Measurements from ENCODE around the gene BDH1. TPM values are rescaled to one million over a fixed set of nuclear protein-coding genes. Genes with fewer than 3 reads are reported as not detected.
"Not testable (repeated sequence)": the region's sequence is repeated elsewhere in the genome, so short reads cannot be mapped to it uniquely, and the experiment has no call there.

The BDH1 gene
- total RNA-seq, 2 donors from 2014 or later: 32.5 to 49.0 TPM

GRCh38 chr3:197589545-197589944 is 33.8 kb upstream of the BDH1 start:
- Mint-ChIP-seq H3K27ac (no peak overlapping the region), H3K4me3 (no peak overlapping the region), H3K36me3 (ENCODE audit: low read depth) (no peaks in the 10 kb centered on the region), H3K27me3 (ENCODE audit: insufficient read depth) (peaks cover 1% of the 10 kb centered on the region), H3K9me3 (no peaks in the 10 kb centered on the region), H3K4me1 (peaks cover 14% of the 10 kb centered on the region)
- H3K9ac ChIP-seq (ENCODE audit: extremely low read depth, low read length, poor library complexity, severe bottlenecking): no peak overlapping the region
- no peaks in the 10 kb centered on the region for H3K36me3 ChIP-seq (ENCODE audit: control insufficient read depth, insufficient read depth, low read length)
- 86 to 98% methylated on average over 7 to 12 of the region's 13 CpGs for WGBS, 2 experiments (ENCODE audit: insufficient coverage in 1 of 2, insufficient read length in 1 of 2)
- no peaks in the 10 kb centered on the region for H3K9me3 ChIP-seq (ENCODE audit: control insufficient read depth, low read length)
- TF ChIP-seq CTCF (conservative IDR thresholded peaks at IDR 0.05): no peak
- no peaks in the 10 kb centered on the region for H3K27me3 ChIP-seq (ENCODE audit: control insufficient read depth, insufficient read depth, low read length, poor library complexity, severe bottlenecking)
- H3K4me3 ChIP-seq (ENCODE audit: low read length): no peak overlapping the region
- H3K27ac ChIP-seq (ENCODE audit: low read depth, low read length): no peak overlapping the region
- peaks cover 8% of the 10 kb centered on the region for H3K4me1 ChIP-seq (ENCODE audit: control insufficient read depth, insufficient read depth, low read length)
- no peak for DNase-seq

GRCh38 chr3:197586768-197587167 is 31.0 kb upstream of the BDH1 start:
- H3K36me3 Mint-ChIP-seq (ENCODE audit: low read depth); H3K4me3 ChIP-seq (ENCODE audit: low read length); H3K4me1 ChIP-seq (ENCODE audit: control insufficient read depth, insufficient read depth, low read length); H3K27me3 ChIP-seq (ENCODE audit: control insufficient read depth, insufficient read depth, low read length, poor library complexity, severe bottlenecking); H3K27ac ChIP-seq (ENCODE audit: low read depth, low read length); H3K27ac Mint-ChIP-seq; H3K9ac ChIP-seq (ENCODE audit: extremely low read depth, low read length, poor library complexity, severe bottlenecking); H3K27me3 Mint-ChIP-seq (ENCODE audit: insufficient read depth); H3K9me3 Mint-ChIP-seq; H3K4me3 Mint-ChIP-seq; DNase-seq; H3K9me3 ChIP-seq (ENCODE audit: control insufficient read depth, low read length); H3K36me3 ChIP-seq (ENCODE audit: control insufficient read depth, insufficient read depth, low read length): not testable (repeated sequence)
- H3K4me1 Mint-ChIP-seq: peaks cover 14% of the 10 kb centered on the region
- 95% methylated on average over 4 to 11 of the region's 11 CpGs for WGBS, 2 experiments (ENCODE audit: insufficient coverage in 1 of 2, insufficient read length in 1 of 2)

- Histone ChIP-seq H3K4me1 (ENCODE audit: control insufficient read depth, insufficient read depth, low read length) (peaks cover 8% of the 10 kb centered on the region), H3K9ac (ENCODE audit: extremely low read depth, low read length, poor library complexity, severe bottlenecking) (no peak overlapping the region), H3K27ac (ENCODE audit: low read depth, low read length) (no peak overlapping the region), H3K36me3 (ENCODE audit: control insufficient read depth, insufficient read depth, low read length) (no peaks in the 10 kb centered on the region), H3K9me3 (ENCODE audit: control insufficient read depth, low read length) (no peaks in the 10 kb centered on the region), H3K4me3 (ENCODE audit: low read length) (no peak overlapping the region), H3K27me3 (ENCODE audit: control insufficient read depth, insufficient read depth, low read length, poor library complexity, severe bottlenecking) (no peaks in the 10 kb centered on the region)
- H3K4me1 Mint-ChIP-seq: peaks cover 9% of the 10 kb centered on the region
- H3K36me3 Mint-ChIP-seq (ENCODE audit: low read depth): no peaks in the 10 kb centered on the region
- DNase-seq: no peak
- H3K27ac Mint-ChIP-seq: no peak overlapping the region
- no peaks in the 10 kb centered on the region for H3K27me3 Mint-ChIP-seq (ENCODE audit: insufficient read depth)
- no peaks in the 10 kb centered on the region for H3K9me3 Mint-ChIP-seq
- TF ChIP-seq CTCF (conservative IDR thresholded peaks at IDR 0.05): no peak
- no peak overlapping the region for H3K4me3 Mint-ChIP-seq
- 91 to 100% methylated on average over 2 of the region's 2 CpGs for WGBS, 2 experiments (ENCODE audit: insufficient coverage in 1 of 2, insufficient read length in 1 of 2)
Observed at GRCh38 chr3:197586181-197586580, 30.4 kb upstream of the BDH1 start.

- Mint-ChIP-seq H3K27me3 (ENCODE audit: insufficient read depth) (no peaks in the 10 kb centered on the region), H3K4me1 (no peaks in the 10 kb centered on the region), H3K9me3 (no peaks in the 10 kb centered on the region), H3K36me3 (ENCODE audit: low read depth) (no peaks in the 10 kb centered on the region), H3K4me3 (no peak overlapping the region), H3K27ac (no peak overlapping the region)
- H3K36me3 ChIP-seq (ENCODE audit: control insufficient read depth, insufficient read depth, low read length): no peaks in the 10 kb centered on the region
- H3K4me3 ChIP-seq (ENCODE audit: low read length): no peak overlapping the region
- no peaks in the 10 kb centered on the region for H3K4me1 ChIP-seq (ENCODE audit: control insufficient read depth, insufficient read depth, low read length)
- TF ChIP-seq CTCF (conservative IDR thresholded peaks at IDR 0.05): no peak
- 76 to 89% methylated on average over 2 to 5 of the region's 5 CpGs for WGBS, 2 experiments (ENCODE audit: insufficient coverage in 1 of 2, insufficient read length in 1 of 2)
- no peaks in the 10 kb centered on the region for H3K27me3 ChIP-seq (ENCODE audit: control insufficient read depth, insufficient read depth, low read length, poor library complexity, severe bottlenecking)
- no peak for DNase-seq
- no peak overlapping the region for H3K27ac ChIP-seq (ENCODE audit: low read depth, low read length)
- no peak overlapping the region for H3K9ac ChIP-seq (ENCODE audit: extremely low read depth, low read length, poor library complexity, severe bottlenecking)
- H3K9me3 ChIP-seq (ENCODE audit: control insufficient read depth, low read length): no peaks in the 10 kb centered on the region
Observed at GRCh38 chr3:197584733-197585132, 29.0 kb upstream of the BDH1 start.

Data from endodermal cell (in vitro differentiated cells).